Ishikawa (cell line): Measurements from ENCODE around the gene TEP1.

ENCODE experiments used
- CEBPB ChIP-seq: IDR thresholded peaks from 2 replicates; pipeline ENCODE4 v1.6.1; 2012
- MAX ChIP-seq: IDR thresholded peaks from 2 replicates; pipeline ENCODE4 v1.6.1; 2012
- TCF12 ChIP-seq: IDR thresholded peaks from 2 replicates; pipeline ENCODE4 v1.6.1; 2012; ENCODE audit warnings: low read depth
- YY1 ChIP-seq: IDR thresholded peaks from 2 replicates; pipeline ENCODE4 v1.6.1; 2012; ENCODE audit warnings: low read depth
- ZBTB7A ChIP-seq: IDR thresholded peaks from 2 replicates; pipeline ENCODE4 v1.6.1; 2012; ENCODE audit warnings: low read depth

- TF ChIP-seq ZBTB7A, result no peak
- no peak for TF ChIP-seq YY1
- no peak for TF ChIP-seq MAX
- TF ChIP-seq CEBPB, result no peak
- TF ChIP-seq TCF12, result no peak
Measured at GRCh38 chr14:20350860-20351259, 62.4 kb downstream of the TEP1 start.
